ENCODE data around the gene TTLL5. TPM values are rescaled to one million over a fixed set of nuclear protein-coding genes. Genes with fewer than 3 reads are reported as not detected.

TTLL5 gene, protein sequence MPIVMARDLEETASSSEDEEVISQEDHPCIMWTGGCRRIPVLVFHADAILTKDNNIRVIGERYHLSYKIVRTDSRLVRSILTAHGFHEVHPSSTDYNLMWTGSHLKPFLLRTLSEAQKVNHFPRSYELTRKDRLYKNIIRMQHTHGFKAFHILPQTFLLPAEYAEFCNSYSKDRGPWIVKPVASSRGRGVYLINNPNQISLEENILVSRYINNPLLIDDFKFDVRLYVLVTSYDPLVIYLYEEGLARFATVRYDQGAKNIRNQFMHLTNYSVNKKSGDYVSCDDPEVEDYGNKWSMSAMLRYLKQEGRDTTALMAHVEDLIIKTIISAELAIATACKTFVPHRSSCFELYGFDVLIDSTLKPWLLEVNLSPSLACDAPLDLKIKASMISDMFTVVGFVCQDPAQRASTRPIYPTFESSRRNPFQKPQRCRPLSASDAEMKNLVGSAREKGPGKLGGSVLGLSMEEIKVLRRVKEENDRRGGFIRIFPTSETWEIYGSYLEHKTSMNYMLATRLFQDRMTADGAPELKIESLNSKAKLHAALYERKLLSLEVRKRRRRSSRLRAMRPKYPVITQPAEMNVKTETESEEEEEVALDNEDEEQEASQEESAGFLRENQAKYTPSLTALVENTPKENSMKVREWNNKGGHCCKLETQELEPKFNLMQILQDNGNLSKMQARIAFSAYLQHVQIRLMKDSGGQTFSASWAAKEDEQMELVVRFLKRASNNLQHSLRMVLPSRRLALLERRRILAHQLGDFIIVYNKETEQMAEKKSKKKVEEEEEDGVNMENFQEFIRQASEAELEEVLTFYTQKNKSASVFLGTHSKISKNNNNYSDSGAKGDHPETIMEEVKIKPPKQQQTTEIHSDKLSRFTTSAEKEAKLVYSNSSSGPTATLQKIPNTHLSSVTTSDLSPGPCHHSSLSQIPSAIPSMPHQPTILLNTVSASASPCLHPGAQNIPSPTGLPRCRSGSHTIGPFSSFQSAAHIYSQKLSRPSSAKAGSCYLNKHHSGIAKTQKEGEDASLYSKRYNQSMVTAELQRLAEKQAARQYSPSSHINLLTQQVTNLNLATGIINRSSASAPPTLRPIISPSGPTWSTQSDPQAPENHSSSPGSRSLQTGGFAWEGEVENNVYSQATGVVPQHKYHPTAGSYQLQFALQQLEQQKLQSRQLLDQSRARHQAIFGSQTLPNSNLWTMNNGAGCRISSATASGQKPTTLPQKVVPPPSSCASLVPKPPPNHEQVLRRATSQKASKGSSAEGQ (N-terminal part only)
- 26.0 TPM for total RNA-seq
- long read RNA-seq, partial matches to known transcripts = 4 of 27 reads
- long read RNA-seq, other reads (novel, unspliced or antisense) = 23 of 27 reads

- intact Hi-C loops (cut with DNase I) = no loop called here
- ATAC-seq = peak; percentile 97
- Histone ChIP-seq H3K9me3 (no peaks in the 10 kb centered on the region), H3K4me1 (peaks cover 15% of the 10 kb centered on the region), H3K36me3 (peaks cover 13% of the 10 kb centered on the region), H3K27me3 (no peaks in the 10 kb centered on the region), H3K27ac (peak within 1 kb of the TSS; percentile 92), H3K4me3 (peak within 1 kb of the TSS; percentile 98)
- peak; percentile 98 for DNase-seq
- TF ChIP-seq, protein P1, sequence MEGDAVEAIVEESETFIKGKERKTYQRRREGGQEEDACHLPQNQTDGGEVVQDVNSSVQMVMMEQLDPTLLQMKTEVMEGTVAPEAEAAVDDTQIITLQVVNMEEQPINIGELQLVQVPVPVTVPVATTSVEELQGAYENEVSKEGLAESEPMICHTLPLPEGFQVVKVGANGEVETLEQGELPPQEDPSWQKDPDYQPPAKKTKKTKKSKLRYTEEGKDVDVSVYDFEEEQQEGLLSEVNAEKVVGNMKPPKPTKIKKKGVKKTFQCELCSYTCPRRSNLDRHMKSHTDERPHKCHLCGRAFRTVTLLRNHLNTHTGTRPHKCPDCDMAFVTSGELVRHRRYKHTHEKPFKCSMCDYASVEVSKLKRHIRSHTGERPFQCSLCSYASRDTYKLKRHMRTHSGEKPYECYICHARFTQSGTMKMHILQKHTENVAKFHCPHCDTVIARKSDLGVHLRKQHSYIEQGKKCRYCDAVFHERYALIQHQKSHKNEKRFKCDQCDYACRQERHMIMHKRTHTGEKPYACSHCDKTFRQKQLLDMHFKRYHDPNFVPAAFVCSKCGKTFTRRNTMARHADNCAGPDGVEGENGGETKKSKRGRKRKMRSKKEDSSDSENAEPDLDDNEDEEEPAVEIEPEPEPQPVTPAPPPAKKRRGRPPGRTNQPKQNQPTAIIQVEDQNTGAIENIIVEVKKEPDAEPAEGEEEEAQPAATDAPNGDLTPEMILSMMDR (IDR thresholded peaks at IDR 0.05) = no peak
These were observed at the start of gene TTLL5, which contains the start of gene ERG28 for GRCh38 chr14:75660630-75661498. Gene TTLL5, plus strand, starts transcription at chr14:75661246. Its CDS starts 1,904 bp downstream, at chr14:75663150. Gene ERG28, minus strand, starts transcription at chr14:75660876. Its CDS starts 3,374 bp downstream, at chr14:75657502.

DNA sequence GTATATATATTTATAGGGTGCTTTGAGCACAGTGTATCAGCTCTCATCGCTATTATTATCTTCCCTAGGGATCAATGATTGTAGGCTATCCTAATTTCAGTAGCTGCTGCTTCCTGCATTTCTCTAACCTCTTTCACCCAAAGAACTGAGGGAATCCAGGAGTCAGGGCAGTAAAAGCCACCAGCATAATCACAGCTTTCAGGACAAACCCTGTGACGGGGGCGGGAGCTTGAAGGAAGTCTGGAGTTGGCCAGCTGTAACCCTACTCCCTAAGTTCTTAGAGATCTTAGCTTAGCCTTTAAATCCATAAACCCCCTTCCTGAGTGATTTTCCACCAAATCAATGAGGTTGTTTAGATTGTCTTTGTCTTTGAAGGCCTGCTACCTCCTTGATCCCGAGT lies 48.9 kb upstream of the TTLL5 start:
- peaks cover 8% of the 10 kb centered on the region for H3K4me1 ChIP-seq
- ATAC-seq (no peak), DNase-seq (no peak)
- intact Hi-C loops (cut with DNase I) = no loop called here
- TF ChIP-seq, protein P1 (IDR thresholded peaks at IDR 0.05) = no peak
- H3K36me3 ChIP-seq = no peaks in the 10 kb centered on the region
- no peaks in the 10 kb centered on the region for H3K9me3 ChIP-seq
- no peak overlapping the region for H3K4me3 ChIP-seq
- H3K27ac ChIP-seq = no peak overlapping the region
- H3K27me3 ChIP-seq = no peaks in the 10 kb centered on the region

- H3K9me3 ChIP-seq = no peaks in the 10 kb centered on the region
- H3K4me3 ChIP-seq = no peak overlapping the region
- DNase-seq (no peak), ATAC-seq (peak; percentile 34)
- intact Hi-C loops (cut with DNase I) = no loop called here
- H3K4me1 ChIP-seq = peaks cover 8% of the 10 kb centered on the region
- H3K27ac ChIP-seq = peak overlapping the region; percentile 17
- TF ChIP-seq, protein P1 (IDR thresholded peaks at IDR 0.05) = no peak
- no peaks in the 10 kb centered on the region for H3K36me3 ChIP-seq
- H3K27me3 ChIP-seq = no peaks in the 10 kb centered on the region
These were observed 46.9 kb upstream of the TTLL5 start for GRCh38 chr14:75614179-75614578.

DNA sequence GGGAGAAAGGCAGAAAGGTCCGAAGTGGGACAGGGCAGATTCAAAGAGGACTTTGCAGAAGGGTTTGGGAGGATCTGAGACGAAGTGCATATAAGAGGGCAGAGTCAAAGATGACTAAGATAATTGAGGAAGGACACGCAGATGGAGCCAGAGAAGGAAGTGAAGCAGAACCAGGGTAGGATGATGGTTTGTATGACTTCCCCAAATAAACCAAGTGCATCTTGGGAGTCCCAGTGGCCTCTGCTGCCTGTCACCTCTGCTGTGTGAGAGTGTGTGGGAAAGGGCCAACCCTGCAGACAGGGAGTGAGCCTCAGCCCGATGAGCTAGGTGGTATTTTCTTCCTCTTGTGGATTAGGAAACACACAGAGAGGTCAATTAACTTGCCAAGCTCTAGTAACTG lies 45.8 kb upstream of the TTLL5 start:
- Histone ChIP-seq H3K4me3 (no peak overlapping the region), H3K27me3 (no peaks in the 10 kb centered on the region), H3K4me1 (peaks cover 5% of the 10 kb centered on the region), H3K36me3 (no peaks in the 10 kb centered on the region), H3K27ac (peak overlapping the region; percentile 17), H3K9me3 (no peaks in the 10 kb centered on the region)
- intact Hi-C loops (cut with DNase I) = no loop called here
- peak; percentile 69 for DNase-seq
- TF ChIP-seq, protein P1 (IDR thresholded peaks at IDR 0.05) = no peak
- ATAC-seq = peak; percentile 93

Data from upper lobe of right lung (tissue), 1 donor.